ENCODE results near the gene COX19. TPM values are rescaled to one million over a fixed set of nuclear protein-coding genes. Genes with fewer than 3 reads are reported as not detected.

COX19 gene
- total RNA-seq, 1 donor from 2014 or later, result 10.8 TPM

- Histone ChIP-seq H3K27me3 (no peaks in the 10 kb centered on the region), H3K9me3 (no peaks in the 10 kb centered on the region), H3K36me3 (no peaks in the 10 kb centered on the region), H3K27ac (no peak overlapping the region), H3K4me3 (no peak overlapping the region), H3K4me1 (peaks cover 21% of the 10 kb centered on the region)
- TF ChIP-seq, protein P1, sequence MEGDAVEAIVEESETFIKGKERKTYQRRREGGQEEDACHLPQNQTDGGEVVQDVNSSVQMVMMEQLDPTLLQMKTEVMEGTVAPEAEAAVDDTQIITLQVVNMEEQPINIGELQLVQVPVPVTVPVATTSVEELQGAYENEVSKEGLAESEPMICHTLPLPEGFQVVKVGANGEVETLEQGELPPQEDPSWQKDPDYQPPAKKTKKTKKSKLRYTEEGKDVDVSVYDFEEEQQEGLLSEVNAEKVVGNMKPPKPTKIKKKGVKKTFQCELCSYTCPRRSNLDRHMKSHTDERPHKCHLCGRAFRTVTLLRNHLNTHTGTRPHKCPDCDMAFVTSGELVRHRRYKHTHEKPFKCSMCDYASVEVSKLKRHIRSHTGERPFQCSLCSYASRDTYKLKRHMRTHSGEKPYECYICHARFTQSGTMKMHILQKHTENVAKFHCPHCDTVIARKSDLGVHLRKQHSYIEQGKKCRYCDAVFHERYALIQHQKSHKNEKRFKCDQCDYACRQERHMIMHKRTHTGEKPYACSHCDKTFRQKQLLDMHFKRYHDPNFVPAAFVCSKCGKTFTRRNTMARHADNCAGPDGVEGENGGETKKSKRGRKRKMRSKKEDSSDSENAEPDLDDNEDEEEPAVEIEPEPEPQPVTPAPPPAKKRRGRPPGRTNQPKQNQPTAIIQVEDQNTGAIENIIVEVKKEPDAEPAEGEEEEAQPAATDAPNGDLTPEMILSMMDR (IDR thresholded peaks at IDR 0.05), result no peak
- no peak for TF ChIP-seq POLR2AphosphoS5 (IDR thresholded peaks at IDR 0.05; ENCODE audit: insufficient read depth in 1 of 2, low read depth in 1 of 2)
- TF ChIP-seq POLR2A (IDR thresholded peaks at IDR 0.05), result no peak
- DNase-seq (ENCODE audit: extremely low spot score in 2 of 2), result no peak
- intact Hi-C loops (cut with DNase I), result no loop called here
Observed at GRCh38 chr7:988963-989529, 13.7 kb upstream of the COX19 start.

DNA sequence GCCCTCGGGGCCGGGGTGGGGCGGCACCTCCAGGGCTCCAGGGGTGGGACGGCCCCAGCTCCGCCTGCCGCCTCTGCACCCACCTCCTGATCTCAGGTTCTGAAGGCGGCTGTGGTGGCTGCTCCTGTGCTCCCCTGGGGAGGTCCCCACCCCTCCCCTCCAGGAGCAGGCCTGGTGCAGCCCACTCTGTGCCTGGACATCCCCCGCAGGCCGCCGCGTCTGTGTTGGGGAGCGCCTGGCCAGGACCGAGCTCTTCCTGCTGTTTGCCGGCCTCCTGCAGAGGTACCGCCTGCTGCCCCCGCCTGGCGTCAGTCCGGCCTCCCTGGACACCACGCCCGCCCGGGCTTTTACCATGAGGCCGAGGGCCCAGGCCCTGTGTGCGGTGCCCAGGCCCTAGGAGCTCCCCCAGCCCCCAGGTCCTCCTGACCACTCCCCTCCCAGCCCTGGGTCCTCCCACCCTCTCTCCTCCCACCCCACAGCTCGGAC, 13.1 kb upstream of the COX19 start:
- no peak for DNase-seq (ENCODE audit: extremely low spot score in 2 of 2)
- Histone ChIP-seq H3K27ac (no peak overlapping the region), H3K4me1 (peaks cover 21% of the 10 kb centered on the region), H3K36me3 (no peaks in the 10 kb centered on the region), H3K27me3 (no peaks in the 10 kb centered on the region), H3K9me3 (no peaks in the 10 kb centered on the region), H3K4me3 (no peak overlapping the region)
- TF ChIP-seq, protein P1 (IDR thresholded peaks at IDR 0.05), result no peak
- intact Hi-C loops (cut with DNase I), result no loop called here

DNA sequence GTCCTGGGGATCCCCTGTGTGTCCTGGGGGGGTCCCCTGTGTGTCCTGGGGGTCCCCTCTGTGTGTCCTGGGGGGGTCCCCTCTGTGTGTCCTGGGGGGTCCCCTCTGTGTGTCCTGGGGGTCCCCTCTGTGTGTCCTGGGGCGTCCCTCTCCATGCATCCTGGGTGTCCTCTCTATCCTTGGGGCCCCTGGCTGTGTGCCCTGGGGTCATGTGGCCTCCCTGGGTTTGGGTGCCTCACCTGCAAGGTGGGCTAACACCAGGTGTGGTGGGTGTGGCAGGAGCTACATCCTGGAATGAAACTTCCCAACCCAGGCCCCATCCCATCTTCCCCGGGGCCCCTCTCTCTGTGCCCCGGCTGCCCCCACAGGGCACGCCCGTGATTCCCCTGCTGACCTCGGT, 12.6 kb upstream of the COX19 start:
- Histone ChIP-seq H3K4me1 (peaks cover 21% of the 10 kb centered on the region), H3K27ac (no peak overlapping the region), H3K4me3 (no peak overlapping the region), H3K9me3 (no peaks in the 10 kb centered on the region), H3K27me3 (no peaks in the 10 kb centered on the region), H3K36me3 (no peaks in the 10 kb centered on the region)
- DNase-seq (ENCODE audit: extremely low spot score in 2 of 2), result no peak
- TF ChIP-seq POLR2A (IDR thresholded peaks at IDR 0.05) (no peak), POLR2AphosphoS5 (IDR thresholded peaks at IDR 0.05; ENCODE audit: insufficient read depth in 1 of 2, low read depth in 1 of 2) (no peak)
- TF ChIP-seq, protein P1 (IDR thresholded peaks at IDR 0.05), result no peak
- intact Hi-C loops (cut with DNase I), result no loop called here

DNA sequence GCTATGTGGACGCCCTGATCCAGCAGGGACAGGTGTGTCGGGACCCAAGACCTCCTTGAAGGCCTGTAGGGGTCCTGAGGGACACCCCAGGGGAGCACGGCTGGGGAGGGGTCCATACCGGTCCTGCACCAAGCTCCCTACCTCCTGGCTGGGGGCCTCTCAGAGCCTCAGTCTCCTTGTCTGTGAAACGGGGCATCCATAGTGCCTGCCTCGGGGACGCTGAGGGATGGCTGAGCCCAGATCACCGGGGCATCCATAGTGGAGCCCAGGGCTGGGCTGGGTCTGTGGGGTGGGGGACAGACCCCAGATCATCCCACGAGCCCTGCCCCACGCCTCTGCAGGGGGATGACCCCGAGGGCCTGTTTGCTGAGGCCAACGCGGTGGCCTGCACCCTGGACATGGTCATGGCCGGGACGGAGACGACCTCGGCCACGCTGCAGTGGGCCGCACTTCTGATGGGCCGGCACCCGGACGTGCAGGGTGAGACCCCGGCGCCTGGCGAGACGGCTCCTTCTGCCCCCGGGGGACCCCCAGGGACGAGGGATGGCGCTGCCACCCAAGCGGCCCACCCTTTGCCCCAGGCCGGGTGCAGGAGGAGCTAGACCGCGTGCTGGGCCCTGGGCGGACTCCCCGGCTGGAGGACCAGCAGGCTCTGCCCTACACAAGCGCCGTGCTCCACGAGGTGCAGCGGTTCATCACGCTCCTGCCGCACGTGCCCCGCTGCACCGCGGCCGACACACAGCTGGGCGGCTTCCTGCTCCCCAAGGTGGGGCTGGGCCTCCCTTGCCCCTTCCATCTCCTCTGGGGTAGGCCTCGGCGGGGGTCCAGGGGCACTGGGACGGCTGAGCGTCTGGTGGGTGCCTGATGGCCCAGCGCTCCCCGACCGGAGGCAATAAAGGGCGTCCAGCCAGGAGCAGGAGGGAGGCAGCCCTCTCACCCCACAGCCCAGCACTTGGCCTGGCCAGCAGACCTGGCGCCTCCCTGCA, 11.7 kb upstream of the COX19 start:
- H3K27ac ChIP-seq, result no peak overlapping the region
- no peaks in the 10 kb centered on the region for H3K36me3 ChIP-seq
- no peak for DNase-seq (ENCODE audit: extremely low spot score in 2 of 2)
- TF ChIP-seq POLR2A (IDR thresholded peaks at IDR 0.05), result no peak
- TF ChIP-seq POLR2AphosphoS5 (IDR thresholded peaks at IDR 0.05; ENCODE audit: insufficient read depth in 1 of 2, low read depth in 1 of 2), result no peak
- TF ChIP-seq, protein P1 (IDR thresholded peaks at IDR 0.05), result no peak
- no peaks in the 10 kb centered on the region for H3K9me3 ChIP-seq
- intact Hi-C loops (cut with DNase I), result no loop called here
- H3K4me1 ChIP-seq, result peaks cover 24% of the 10 kb centered on the region
- H3K4me3 ChIP-seq, result no peak overlapping the region
- H3K27me3 ChIP-seq, result no peaks in the 10 kb centered on the region
